HG03103 (cell line): ENCODE data around the gene KLK7.
"Not testable (repeated sequence)": the region's sequence is repeated elsewhere in the genome, so short reads cannot be mapped to it uniquely, and the experiment has no call there.

Experiments
- ATAC-seq: cut with Tn5 transposase; IDR thresholded peaks from one replicate; pipeline ENCODE4 v1.9.1; 2021; ENCODE audit warnings: low read depth; ENCODE audit not compliant: unreplicated experiment

KLK7 gene

DNA sequence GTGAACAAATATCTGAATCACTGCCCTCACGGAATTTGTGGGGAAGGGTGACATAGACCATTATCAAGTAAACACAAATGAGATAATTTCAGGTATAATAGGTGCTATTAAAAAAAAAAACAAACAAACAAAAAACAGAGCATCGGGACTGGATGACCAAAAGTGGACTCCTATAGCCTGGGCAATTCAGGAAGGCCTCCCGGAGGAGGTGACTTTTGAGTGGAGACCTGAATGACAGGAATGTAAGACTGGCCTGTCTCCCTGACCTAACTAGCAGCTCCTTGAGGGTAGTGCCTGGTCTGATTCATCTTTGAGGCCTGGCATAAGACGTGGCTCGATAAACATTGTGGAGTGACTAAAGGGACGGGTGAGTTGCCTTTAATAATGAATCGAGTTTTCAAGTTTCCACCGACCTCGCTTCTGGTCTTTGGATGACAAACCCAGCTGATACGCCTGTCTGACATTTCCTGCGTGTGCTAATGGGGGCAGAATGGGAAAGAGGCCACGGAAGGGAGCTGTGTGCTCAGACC lies 29.0 kb upstream of the KLK7 start:
- ATAC-seq = no peak

DNA sequence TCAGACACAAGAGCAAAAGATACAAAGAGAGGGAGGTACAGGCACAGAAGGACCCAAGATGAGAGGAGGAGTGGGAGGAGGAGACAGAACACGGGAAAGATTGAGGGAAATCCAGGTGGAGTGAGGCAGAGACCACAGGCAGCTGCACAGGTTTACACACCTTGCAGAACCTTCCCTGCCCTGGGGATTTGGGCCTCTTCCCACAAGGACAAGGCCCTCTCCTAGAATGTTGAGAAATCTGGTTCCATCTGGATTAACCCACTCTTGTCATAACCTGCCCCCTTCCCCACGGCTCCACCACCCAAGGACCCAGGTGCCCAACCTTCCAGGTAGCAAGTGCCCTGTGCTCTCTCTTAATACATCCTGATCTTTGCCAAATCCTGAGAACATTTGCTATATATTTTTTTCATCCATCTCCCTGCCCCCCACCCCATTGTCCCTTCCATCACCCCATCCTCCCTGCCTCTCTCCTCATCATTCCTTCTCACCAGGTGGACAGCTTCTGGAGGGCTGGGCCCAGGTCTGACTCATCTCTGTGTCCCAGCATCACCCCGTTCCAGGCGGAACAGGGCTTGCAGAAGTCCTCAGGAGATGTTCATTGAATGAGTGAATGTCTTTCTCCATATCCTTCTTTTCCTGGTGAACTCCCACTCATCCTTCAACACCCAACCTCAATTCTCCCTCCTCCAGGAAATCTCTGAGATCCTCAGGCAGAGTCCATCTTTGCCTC lies 26.5 kb upstream of the KLK7 start:
- no peak for ATAC-seq

DNA sequence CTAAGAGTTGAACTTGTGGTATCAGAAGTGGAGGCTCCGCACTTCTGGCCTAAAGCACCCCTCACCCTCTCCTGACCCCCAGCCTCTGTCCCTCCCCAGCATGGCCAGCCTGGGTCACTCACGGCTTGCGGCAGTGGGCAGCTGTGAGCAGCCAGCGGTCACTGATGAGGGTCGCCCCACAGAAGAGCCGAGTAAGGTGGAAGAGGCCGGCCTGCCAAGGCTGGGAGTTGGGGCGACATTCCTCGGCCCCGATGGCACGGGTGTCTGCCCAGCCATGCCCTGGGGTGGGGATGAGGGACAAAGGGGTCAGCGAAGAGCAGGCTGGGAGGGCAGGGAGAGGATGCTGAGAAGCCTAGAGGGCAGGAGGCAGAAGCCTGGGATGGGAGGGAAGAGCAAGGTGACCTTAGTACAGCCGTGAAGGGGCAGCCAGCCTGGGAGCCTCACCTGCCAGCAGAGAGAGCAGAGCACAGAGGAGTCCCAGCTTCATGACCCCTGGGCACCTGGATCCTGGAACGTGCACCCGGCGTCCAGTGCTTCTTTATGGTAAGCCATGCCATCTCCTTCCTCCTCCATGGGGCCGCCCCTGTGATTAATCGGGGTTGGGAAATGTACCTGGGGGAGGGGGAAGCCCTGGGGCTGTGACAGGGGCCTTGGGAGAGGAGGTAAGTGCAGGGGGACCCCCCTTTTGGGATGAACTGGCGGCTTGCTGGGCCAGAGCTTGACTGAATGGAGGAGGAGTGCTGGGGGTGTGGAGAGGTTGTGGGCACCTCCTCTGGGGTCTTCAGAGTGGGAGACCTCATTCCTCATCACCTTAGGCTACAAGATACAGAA lies 25.6 kb upstream of the KLK7 start:
- ATAC-seq = no peak

DNA sequence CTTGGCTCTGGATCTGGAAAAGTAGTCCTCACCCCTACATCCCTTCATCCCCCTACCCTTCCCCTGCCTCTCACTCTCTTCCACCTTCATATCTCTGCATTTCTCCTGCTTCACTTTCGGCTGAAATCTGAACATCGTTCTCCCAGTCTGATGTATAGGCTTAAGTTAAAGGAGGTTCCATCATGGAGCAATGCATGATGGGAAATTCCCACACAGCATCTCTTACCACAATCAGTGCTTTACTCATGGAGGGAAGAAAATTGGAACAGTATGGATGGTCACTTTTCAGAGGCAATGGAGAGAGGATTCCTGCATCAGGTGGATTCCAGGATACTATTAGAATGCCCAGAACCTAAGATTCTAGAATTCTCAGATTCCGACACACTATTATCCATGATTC lies 23.8 kb upstream of the KLK7 start:
- no peak for ATAC-seq

GRCh38 chr19:51006406-51006805 lies 22.7 kb upstream of the KLK7 start:
- ATAC-seq = no peak

GRCh38 chr19:51005248-51005647 lies 21.5 kb upstream of the KLK7 start:
- ATAC-seq = no peak

GRCh38 chr19:51003316-51003715 lies 19.6 kb upstream of the KLK7 start:
- ATAC-seq = no peak

DNA sequence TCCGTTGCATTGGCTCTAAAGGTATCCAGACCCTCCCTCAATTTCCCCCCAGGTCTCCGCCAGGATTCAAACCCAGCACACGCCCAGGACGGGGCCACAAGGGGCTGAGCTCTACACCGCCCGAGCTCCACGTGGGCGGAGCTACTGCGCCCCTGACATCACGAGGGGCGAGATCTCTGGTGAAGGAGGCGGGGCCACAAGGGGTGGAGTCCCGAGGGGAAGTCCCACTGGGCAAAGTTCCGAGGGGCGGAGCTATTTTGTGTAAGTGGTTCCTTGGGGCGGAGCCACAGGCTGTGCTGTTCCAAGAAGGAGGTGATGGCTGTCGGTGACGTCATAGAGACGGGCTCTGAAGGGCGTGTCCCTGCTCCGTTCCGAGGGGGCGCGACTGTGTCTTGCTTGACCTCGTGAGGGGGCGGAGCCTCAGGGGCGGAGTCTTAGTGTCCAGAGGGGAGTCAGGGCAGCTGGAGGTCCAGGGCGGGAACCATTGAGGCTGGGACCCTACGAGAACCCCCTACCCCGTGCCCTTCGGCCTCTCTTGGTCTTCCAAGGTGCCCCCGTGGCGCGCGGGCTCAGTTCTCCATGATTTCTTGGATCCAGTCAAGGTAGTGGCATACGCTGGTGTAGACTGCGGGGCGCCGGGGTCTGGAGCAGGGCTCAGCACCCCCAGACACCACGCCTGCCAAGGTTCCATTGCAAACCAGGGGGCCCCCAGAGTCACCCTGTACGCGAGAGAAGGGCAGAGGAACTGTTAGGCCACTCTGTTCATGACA lies 19.0 kb upstream of the KLK7 start:
- no peak for ATAC-seq

DNA sequence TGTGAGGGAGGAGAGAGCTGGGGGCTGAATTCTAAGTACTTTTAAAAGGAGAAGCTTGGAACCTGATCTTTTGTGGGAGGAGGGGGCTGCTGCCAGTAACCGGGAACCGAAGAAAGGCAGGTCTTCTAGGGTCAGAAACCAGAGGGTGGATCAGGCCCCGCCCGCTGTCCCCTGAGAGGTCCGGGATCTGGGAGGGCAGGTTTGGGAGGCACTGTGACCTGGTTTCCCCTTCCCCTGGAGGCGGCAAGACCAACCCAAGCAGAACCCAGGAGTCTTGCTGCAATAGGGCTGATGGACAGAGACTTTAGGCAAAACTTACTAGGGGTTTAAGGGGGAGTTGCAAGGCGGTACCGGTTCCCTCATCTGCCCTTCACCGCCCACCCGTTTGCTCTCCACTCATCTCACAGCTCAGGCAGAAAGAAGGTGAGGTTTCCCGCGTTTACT lies 18.4 kb upstream of the KLK7 start:
- ATAC-seq = no peak

DNA sequence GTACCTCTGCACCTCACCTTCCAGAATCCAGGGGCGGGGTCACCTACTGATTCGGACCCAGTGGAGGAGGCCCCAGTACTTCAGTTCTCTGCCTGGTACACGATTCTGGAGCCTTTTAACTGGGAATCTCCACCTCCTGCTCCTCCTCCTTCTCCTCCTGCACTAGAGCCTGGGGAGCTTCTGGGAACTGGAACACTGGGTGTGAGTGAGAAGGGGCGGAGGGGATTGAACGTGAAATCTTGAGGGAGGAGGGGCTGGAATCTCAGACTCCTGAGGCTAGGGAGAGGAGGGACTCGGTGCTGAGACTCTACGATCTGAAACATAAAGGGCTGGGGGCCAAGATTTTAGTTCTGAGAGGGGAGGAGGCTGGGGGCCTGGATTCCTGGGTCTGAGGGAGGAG lies 17.8 kb upstream of the KLK7 start, which contains the start of gene KLK8:
KLK8 (minus strand) TSS at position 90 of the 400 bp plus-strand sequence. CDS start 437 bp downstream, outside the sequence.
- no peak for ATAC-seq

DNA sequence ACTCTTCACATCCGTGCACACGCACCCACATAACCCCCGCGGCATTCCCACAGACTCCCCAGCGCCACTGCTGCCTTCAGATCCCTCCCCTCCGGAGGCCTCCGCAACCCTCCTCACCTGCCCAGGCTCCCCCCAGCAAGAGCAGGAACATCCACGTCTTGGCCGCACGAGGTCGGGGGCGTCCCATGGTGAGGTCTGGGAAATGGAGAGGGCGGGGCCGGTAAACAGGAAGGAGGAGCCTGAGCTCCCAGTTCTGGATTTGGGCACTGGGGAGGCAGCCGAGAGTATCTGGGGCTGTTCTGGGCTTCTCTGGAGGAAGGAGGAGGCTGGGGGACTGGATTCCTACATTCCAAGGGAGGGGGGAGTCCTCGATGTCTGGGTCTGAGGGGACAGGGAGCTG lies 17.3 kb upstream of the KLK7 start:
- ATAC-seq = no peak

DNA sequence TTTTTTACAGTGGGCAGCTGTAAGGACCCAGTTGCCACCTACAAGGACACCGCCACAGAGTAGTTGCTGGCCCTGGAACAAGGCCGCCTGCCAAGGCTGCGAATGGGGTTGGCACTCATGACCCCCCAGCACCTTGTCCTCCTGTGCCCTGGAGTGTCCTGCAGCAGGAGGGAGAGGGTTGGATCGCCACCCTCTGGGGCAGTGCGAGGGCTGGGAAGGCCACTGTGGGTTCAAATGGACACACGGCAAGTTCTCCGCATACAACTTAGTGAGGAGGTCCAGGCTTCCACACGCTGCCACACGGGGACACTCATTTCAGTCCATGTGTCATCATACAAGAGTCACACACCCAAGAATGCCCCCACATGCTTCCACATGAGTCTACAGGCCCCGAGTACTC lies 16.7 kb upstream of the KLK7 start:
- no peak for ATAC-seq

DNA sequence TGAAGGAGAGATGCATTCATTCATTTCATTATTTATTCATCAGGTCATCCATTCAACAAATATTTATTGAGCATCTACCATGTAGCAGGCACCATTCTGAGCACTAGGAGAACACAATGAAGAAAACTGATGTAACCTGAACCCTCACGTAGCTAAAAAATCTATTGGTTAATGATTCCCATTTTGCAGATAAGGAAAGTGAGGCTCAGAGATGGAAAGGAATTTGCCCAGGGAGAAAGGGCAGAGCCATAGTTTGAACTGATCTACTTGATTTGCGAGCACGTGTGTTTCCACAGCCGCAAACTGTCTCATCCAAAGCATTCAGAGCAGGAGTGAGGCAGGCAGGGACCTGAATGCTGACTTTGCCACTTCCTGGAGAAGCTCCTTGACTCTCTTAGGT lies 15.0 kb upstream of the KLK7 start:
- ATAC-seq = no peak

DNA sequence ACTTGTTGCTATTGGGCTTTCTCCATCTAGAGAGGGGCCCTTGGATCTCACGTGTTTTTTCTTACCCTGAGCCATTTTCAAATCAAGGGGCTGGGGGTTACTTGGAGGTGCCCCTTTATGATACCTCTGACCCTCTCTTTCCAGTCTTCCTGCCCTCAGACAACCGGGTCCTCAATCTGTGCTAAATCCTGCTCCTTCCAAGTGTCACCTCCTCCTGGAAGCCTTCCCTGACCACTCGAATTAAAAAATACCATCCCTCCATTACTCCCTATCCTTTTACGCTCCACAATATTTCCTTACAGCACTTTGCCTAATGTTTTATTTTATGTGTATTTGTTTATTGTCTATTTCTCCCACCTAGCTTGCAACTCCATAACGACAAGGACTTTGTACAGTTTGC lies 14.3 kb upstream of the KLK7 start:
- no peak for ATAC-seq

DNA sequence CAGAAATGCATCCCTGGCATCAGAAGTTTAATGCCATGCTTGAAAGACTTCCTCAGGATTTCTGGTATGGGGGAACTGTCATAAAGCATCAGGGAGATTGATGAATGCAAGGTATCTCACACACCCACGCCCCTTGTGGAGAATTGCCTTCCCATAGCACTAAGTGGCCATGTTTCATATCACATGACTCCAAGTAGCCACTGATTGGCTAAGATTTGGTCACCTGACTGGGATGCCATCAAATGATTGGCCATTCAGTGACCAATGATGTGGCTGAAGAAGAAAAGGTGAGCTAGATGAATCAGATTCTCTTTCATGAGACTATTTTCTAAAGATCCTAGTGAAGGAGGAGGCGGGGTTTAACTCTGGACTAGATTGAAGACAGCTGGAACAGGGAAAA lies 10.4 kb upstream of the KLK7 start:
- no peak for ATAC-seq

- no peak for ATAC-seq
Observed at GRCh38 chr19:50992666-50993035, 8.9 kb upstream of the KLK7 start.

DNA sequence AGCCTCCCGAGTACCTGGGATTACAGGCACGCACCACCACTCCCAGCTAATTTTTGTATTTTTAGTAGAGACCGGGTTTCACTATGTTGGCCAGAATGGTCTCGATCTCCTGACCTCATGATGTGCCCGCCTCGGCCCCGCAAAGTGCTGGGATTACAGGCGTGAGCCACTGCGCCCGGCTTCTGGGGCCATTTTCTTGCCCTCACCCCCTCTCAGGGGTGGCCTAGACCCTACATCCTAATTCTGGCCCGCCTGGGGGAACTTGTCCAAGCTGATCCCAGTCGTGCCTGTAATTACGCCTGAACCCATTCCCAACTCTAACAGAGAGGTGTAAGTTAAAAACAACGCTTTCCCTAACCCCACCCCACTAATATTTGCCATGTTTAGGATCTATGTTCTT lies 699 bp upstream of the KLK7 start:
- not testable (repeated sequence) for ATAC-seq

DNA sequence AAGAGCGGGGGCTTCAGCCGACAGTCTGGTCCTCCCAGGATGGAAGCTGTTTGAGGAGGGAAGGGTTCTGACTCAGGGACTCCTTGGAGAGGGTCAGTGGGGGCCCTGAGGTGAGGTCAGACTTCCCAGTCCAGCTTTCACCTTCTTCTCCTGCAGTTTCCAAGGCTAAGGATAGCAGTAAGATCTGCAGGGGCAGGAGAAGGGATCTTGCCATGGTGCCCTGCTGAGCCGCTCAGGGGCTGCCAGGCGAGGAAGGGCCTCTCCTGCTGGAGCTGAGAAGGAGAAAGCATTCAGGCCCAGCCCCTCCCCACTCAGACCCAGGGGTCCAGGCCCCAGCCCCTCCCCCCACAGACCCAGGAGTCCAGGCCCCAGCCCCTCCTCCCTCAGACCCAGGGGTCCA lies 1.5 kb downstream of the KLK7 start:
- ATAC-seq = no peak

- no peak for ATAC-seq
Observed at GRCh38 chr19:50981587-50982146, 2.0 kb downstream of the KLK7 start.

DNA sequence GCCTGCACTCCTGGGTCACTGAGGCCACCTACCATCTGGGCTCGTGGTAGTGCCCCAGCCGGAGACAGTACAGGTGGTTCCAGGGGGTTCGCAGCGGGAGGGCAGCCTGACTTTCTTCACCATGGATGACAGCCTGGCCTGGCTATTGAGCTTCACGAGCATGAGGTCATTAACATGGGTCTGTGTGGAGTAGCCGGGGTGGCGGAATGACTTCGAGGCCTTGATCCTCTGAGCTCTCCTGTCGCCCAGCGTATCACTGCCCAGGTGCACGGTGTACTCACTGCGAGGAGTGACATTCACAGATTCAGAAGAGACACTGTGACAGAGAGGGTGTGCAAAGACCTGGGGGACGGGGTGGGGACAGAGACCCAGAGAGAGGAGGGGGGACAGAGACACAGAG lies 3.5 kb downstream of the KLK7 start:
- no peak for ATAC-seq

DNA sequence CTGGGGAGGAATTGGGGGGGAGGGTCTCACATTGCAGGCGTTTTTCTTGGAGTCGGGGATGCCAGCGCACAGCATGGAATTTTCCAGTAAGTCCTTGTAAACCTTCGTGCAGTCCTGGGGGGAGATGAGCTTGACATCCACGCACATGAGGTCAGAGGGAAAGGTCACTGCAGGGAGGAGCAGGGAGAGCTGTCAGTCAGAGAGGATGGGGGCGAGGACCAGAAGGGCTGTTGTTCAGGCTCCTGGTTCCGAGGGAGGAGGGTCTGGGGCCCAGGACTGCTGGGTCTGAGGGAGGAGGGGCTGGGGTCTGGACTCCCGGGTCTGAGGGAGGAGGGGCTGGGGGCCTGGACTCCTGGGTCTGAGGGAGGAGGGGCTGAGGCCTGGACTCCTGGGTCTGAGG lies 4.0 kb downstream of the KLK7 start:
- ATAC-seq = no peak
